ENCODE results near the gene VWC2L.
A peak's percentile ranks its signal among the peaks of the same experiment; 100 is the strongest.

Gene VWC2L

DNA sequence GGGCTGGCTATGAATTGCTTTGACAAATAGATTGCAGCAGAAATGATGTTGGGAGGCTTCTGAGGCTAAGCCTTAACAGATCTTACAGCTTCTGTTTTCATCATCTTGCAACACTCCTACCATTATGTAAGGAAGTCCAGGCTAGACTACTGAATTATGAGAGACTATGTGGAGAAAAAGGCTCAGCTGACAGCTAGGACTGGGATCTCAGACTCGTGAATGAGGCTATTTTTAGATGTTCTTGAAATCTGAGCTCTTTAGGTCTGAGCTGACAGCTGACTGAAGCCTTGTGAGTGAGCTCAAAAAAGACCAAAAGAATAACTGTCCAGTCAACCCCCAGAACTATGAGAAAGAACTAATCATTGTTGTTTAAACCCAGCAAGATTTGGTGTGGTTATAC lies 70.3 kb downstream of the VWC2L start:
- TF ChIP-seq, protein P1, sequence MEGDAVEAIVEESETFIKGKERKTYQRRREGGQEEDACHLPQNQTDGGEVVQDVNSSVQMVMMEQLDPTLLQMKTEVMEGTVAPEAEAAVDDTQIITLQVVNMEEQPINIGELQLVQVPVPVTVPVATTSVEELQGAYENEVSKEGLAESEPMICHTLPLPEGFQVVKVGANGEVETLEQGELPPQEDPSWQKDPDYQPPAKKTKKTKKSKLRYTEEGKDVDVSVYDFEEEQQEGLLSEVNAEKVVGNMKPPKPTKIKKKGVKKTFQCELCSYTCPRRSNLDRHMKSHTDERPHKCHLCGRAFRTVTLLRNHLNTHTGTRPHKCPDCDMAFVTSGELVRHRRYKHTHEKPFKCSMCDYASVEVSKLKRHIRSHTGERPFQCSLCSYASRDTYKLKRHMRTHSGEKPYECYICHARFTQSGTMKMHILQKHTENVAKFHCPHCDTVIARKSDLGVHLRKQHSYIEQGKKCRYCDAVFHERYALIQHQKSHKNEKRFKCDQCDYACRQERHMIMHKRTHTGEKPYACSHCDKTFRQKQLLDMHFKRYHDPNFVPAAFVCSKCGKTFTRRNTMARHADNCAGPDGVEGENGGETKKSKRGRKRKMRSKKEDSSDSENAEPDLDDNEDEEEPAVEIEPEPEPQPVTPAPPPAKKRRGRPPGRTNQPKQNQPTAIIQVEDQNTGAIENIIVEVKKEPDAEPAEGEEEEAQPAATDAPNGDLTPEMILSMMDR (IDR thresholded peaks at IDR 0.05; ENCODE audit: control insufficient read depth, insufficient read depth, low read depth, low read length, missing control alignments): no peak
- DNase-seq (ENCODE audit: low read depth): peak; percentile 3
- H3K4me3 ChIP-seq (ENCODE audit: control insufficient read depth, low read depth, low read length): no peak overlapping the region

GRCh38 chr2:214482728-214483127 lies 71.9 kb downstream of the VWC2L start:
- TF ChIP-seq, protein P1 (IDR thresholded peaks at IDR 0.05; ENCODE audit: control insufficient read depth, insufficient read depth, low read depth, low read length, missing control alignments): no peak
- no peak overlapping the region for H3K4me3 ChIP-seq (ENCODE audit: control insufficient read depth, low read depth, low read length)
- no peak for DNase-seq (ENCODE audit: low read depth)

GRCh38 chr2:214484239-214484638 lies 73.4 kb downstream of the VWC2L start:
- TF ChIP-seq, protein P1 (IDR thresholded peaks at IDR 0.05; ENCODE audit: control insufficient read depth, insufficient read depth, low read depth, low read length, missing control alignments): no peak
- H3K4me3 ChIP-seq (ENCODE audit: control insufficient read depth, low read depth, low read length): no peak overlapping the region
- no peak for DNase-seq (ENCODE audit: low read depth)

GRCh38 chr2:214484701-214485100 lies 73.8 kb downstream of the VWC2L start:
- no peak for DNase-seq (ENCODE audit: low read depth)
- TF ChIP-seq, protein P1 (IDR thresholded peaks at IDR 0.05; ENCODE audit: control insufficient read depth, insufficient read depth, low read depth, low read length, missing control alignments): no peak
- H3K4me3 ChIP-seq (ENCODE audit: control insufficient read depth, low read depth, low read length): no peak overlapping the region

DNA sequence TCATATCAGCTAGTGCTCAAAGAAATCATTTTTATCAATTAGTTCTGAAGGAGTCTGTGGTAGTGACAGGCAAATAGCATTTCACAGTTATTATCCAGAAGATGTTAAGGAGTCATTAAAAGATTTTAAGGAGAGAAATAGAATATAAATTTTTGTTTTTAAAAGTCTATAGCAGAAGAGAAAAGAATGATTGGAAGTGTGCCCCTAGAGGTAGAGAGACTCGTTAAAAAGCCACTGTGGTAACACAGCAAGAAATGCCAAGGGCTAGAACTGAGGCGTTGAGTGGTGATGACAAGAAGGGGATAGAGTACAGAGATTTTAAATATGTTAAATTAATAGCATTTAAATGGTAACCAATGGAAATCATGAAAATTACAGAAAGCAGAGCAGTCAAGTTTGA lies 78.3 kb downstream of the VWC2L start:
- TF ChIP-seq, protein P1 (IDR thresholded peaks at IDR 0.05; ENCODE audit: control insufficient read depth, insufficient read depth, low read depth, low read length, missing control alignments): no peak
- no peak for DNase-seq (ENCODE audit: low read depth)
- H3K4me3 ChIP-seq (ENCODE audit: control insufficient read depth, low read depth, low read length): no peak overlapping the region

- DNase-seq (ENCODE audit: low read depth): no peak
- TF ChIP-seq, protein P1 (IDR thresholded peaks at IDR 0.05; ENCODE audit: control insufficient read depth, insufficient read depth, low read depth, low read length, missing control alignments): no peak
- H3K4me3 ChIP-seq (ENCODE audit: control insufficient read depth, low read depth, low read length): no peak overlapping the region
Measured at GRCh38 chr2:214489702-214490101, 78.8 kb downstream of the VWC2L start.

GRCh38 chr2:214492152-214492551 lies 81.3 kb downstream of the VWC2L start:
- TF ChIP-seq, protein P1 (IDR thresholded peaks at IDR 0.05; ENCODE audit: control insufficient read depth, insufficient read depth, low read depth, low read length, missing control alignments): no peak
- DNase-seq (ENCODE audit: low read depth): no peak
- H3K4me3 ChIP-seq (ENCODE audit: control insufficient read depth, low read depth, low read length): no peak overlapping the region
